HG02938 (cell line): ENCODE results near the gene DTD2.
"Not testable (repeated sequence)": the region's sequence is repeated elsewhere in the genome, so short reads cannot be mapped to it uniquely, and the experiment has no call there.

ENCODE experiments used
- ATAC-seq: cut with Tn5 transposase; IDR thresholded peaks from one replicate; pipeline ENCODE4 v1.9.1; 2021; ENCODE audit warnings: mild to moderate bottlenecking, moderate library complexity; ENCODE audit not compliant: unreplicated experiment

Gene DTD2

GRCh38 chr14:31456841-31457664 lies at the start of gene DTD2:
Gene DTD2 (minus strand): TSS chr14:31457506. CDS start chr14:31457393, 113 bp downstream.
- ATAC-seq: peak; percentile 93

GRCh38 chr14:31505411-31505810 lies 48.1 kb upstream of the DTD2 start:
- no peak for ATAC-seq

- no peak for ATAC-seq
Observed at GRCh38 chr14:31501870-31502269, 44.6 kb upstream of the DTD2 start.

GRCh38 chr14:31492759-31493498 lies 35.6 kb upstream of the DTD2 start:
- ATAC-seq: no peak

GRCh38 chr14:31489691-31490090 lies 32.4 kb upstream of the DTD2 start:
- ATAC-seq: peak; percentile 84

GRCh38 chr14:31487886-31488285 lies 30.6 kb upstream of the DTD2 start, which contains the start of gene GPR33:
Gene GPR33 (minus strand): TSS chr14:31488039. CDS start chr14:31483965, 4,074 bp downstream.
- ATAC-seq: no peak

- ATAC-seq: no peak
Observed at GRCh38 chr14:31486764-31487163, 29.5 kb upstream of the DTD2 start.

GRCh38 chr14:31484754-31485153 lies 27.4 kb upstream of the DTD2 start:
- no peak for ATAC-seq

- ATAC-seq: no peak
Observed at GRCh38 chr14:31480156-31480555, 22.9 kb upstream of the DTD2 start.

- no peak for ATAC-seq
Observed at GRCh38 chr14:31479027-31479426, 21.7 kb upstream of the DTD2 start.

- no peak for ATAC-seq
Observed at GRCh38 chr14:31477248-31477647, 19.9 kb upstream of the DTD2 start.

- ATAC-seq: no peak
Observed at GRCh38 chr14:31476131-31476866, 19.0 kb upstream of the DTD2 start.

GRCh38 chr14:31466554-31466953 lies 9.2 kb upstream of the DTD2 start:
- ATAC-seq: no peak

GRCh38 chr14:31465111-31465510 lies 7.8 kb upstream of the DTD2 start:
- ATAC-seq: no peak

- not testable (repeated sequence) for ATAC-seq
Observed at GRCh38 chr14:31462450-31462849, 5.1 kb upstream of the DTD2 start.

- ATAC-seq: no peak
Observed at GRCh38 chr14:31461545-31461944, 4.2 kb upstream of the DTD2 start.

- peak; percentile 3 for ATAC-seq
Observed at GRCh38 chr14:31457665-31458659, 656 bp upstream of the DTD2 start.

- ATAC-seq: peak; percentile 56
Observed at GRCh38 chr14:31449971-31450610, 7.2 kb downstream of the DTD2 start.

- ATAC-seq: no peak
Observed at GRCh38 chr14:31449136-31449535, 8.2 kb downstream of the DTD2 start.

- no peak for ATAC-seq
Observed at GRCh38 chr14:31445703-31446102, 11.6 kb downstream of the DTD2 start.
